ENCODE data around the gene INMT. TPM values are rescaled to one million over a fixed set of nuclear protein-coding genes. Genes with fewer than 3 reads are reported as not detected.

Gene INMT
- total RNA-seq, 1 donor from 2014 or later = 0.09 TPM

GRCh38 chr7:30732606-30733005 lies 19.3 kb upstream of the INMT start:
- H3K36me3 ChIP-seq (ENCODE audit: insufficient read depth, low read length) = no peaks in the 10 kb centered on the region
- no peaks in the 10 kb centered on the region for H4K20me1 ChIP-seq (ENCODE audit: insufficient read depth, low read length)
- Mint-ChIP-seq H3K4me1 (ENCODE audit: low read depth, unreplicated experiment) (no peaks in the 10 kb centered on the region), H3K27me3 (ENCODE audit: low read depth, unreplicated experiment) (peaks cover 56% of the 10 kb centered on the region), H3K27ac (ENCODE audit: unreplicated experiment) (no peak overlapping the region), H3K4me3 (ENCODE audit: unreplicated experiment) (no peak overlapping the region), H3K36me3 (ENCODE audit: low read depth, unreplicated experiment) (peaks cover 2% of the 10 kb centered on the region), H3K9me3 (ENCODE audit: unreplicated experiment) (peaks cover 7% of the 10 kb centered on the region)
- no peak overlapping the region for H3K4me3 ChIP-seq (ENCODE audit: insufficient read depth, low read depth, low read length)
- no peak overlapping the region for H3K27ac ChIP-seq (ENCODE audit: low read depth, low read length)
- no peak overlapping the region for H3K4me2 ChIP-seq (ENCODE audit: low read length)
- no peak overlapping the region for H2AFZ ChIP-seq (ENCODE audit: low read depth, low read length)
- no peak for FAIRE-seq
- H3K27me3 ChIP-seq (ENCODE audit: insufficient read depth, low read length) = peaks cover 10% of the 10 kb centered on the region
- no peak for TF ChIP-seq CTCF (IDR thresholded peaks at IDR 0.05; ENCODE audit: insufficient read depth, low read depth, low read length)
- no peak for TF ChIP-seq EZH2 (IDR thresholded peaks at IDR 0.05; ENCODE audit: insufficient read depth, low read length)
- H3K9ac ChIP-seq (ENCODE audit: low read length) = no peak overlapping the region
- DNase-seq (ENCODE audit: low read depth) = no peak
- no peaks in the 10 kb centered on the region for H3K4me1 ChIP-seq (ENCODE audit: insufficient read depth, low read length)
- H3K79me2 ChIP-seq (ENCODE audit: insufficient read depth, low read length) = no peaks in the 10 kb centered on the region
- H3K9me3 ChIP-seq (ENCODE audit: insufficient read depth, low read depth, low read length) = no peaks in the 10 kb centered on the region

- H3K9ac ChIP-seq (ENCODE audit: low read length) = no peak overlapping the region
- peaks cover 14% of the 10 kb centered on the region for H3K27me3 ChIP-seq (ENCODE audit: insufficient read depth, low read length)
- Mint-ChIP-seq H3K4me1 (ENCODE audit: low read depth, unreplicated experiment) (no peaks in the 10 kb centered on the region), H3K9me3 (ENCODE audit: unreplicated experiment) (peaks cover 8% of the 10 kb centered on the region), H3K27ac (ENCODE audit: unreplicated experiment) (no peak overlapping the region), H3K27me3 (ENCODE audit: low read depth, unreplicated experiment) (peaks cover 58% of the 10 kb centered on the region), H3K36me3 (ENCODE audit: low read depth, unreplicated experiment) (peaks cover 2% of the 10 kb centered on the region), H3K4me3 (ENCODE audit: unreplicated experiment) (no peak overlapping the region)
- H4K20me1 ChIP-seq (ENCODE audit: insufficient read depth, low read length) = no peaks in the 10 kb centered on the region
- TF ChIP-seq EZH2 (IDR thresholded peaks at IDR 0.05; ENCODE audit: insufficient read depth, low read length) (no peak), CTCF (IDR thresholded peaks at IDR 0.05; ENCODE audit: insufficient read depth, low read depth, low read length) (no peak)
- H3K36me3 ChIP-seq (ENCODE audit: insufficient read depth, low read length) = no peaks in the 10 kb centered on the region
- DNase-seq (ENCODE audit: low read depth) (no peak), FAIRE-seq (no peak)
- H3K4me1 ChIP-seq (ENCODE audit: insufficient read depth, low read length) = no peaks in the 10 kb centered on the region
- no peak overlapping the region for H3K4me2 ChIP-seq (ENCODE audit: low read length)
- no peaks in the 10 kb centered on the region for H3K9me3 ChIP-seq (ENCODE audit: insufficient read depth, low read depth, low read length)
- no peaks in the 10 kb centered on the region for H3K79me2 ChIP-seq (ENCODE audit: insufficient read depth, low read length)
- H3K4me3 ChIP-seq (ENCODE audit: insufficient read depth, low read depth, low read length) = no peak overlapping the region
- H2AFZ ChIP-seq (ENCODE audit: low read depth, low read length) = no peak overlapping the region
- no peak overlapping the region for H3K27ac ChIP-seq (ENCODE audit: low read depth, low read length)
Observed at GRCh38 chr7:30733216-30733615, 18.7 kb upstream of the INMT start.

- H3K27me3 Mint-ChIP-seq (ENCODE audit: low read depth, unreplicated experiment) = peaks cover 56% of the 10 kb centered on the region
- H3K4me3 Mint-ChIP-seq (ENCODE audit: unreplicated experiment) = no peak overlapping the region
- H3K79me2 ChIP-seq (ENCODE audit: insufficient read depth, low read length) = no peaks in the 10 kb centered on the region
- H3K36me3 ChIP-seq (ENCODE audit: insufficient read depth, low read length) = no peaks in the 10 kb centered on the region
- H3K9me3 Mint-ChIP-seq (ENCODE audit: unreplicated experiment) = peaks cover 11% of the 10 kb centered on the region
- peaks cover 2% of the 10 kb centered on the region for H3K36me3 Mint-ChIP-seq (ENCODE audit: low read depth, unreplicated experiment)
- H3K27me3 ChIP-seq (ENCODE audit: insufficient read depth, low read length) = peaks cover 18% of the 10 kb centered on the region
- H4K20me1 ChIP-seq (ENCODE audit: insufficient read depth, low read length) = no peaks in the 10 kb centered on the region
- no peak overlapping the region for H3K4me2 ChIP-seq (ENCODE audit: low read length)
- TF ChIP-seq EZH2 (IDR thresholded peaks at IDR 0.05; ENCODE audit: insufficient read depth, low read length) (no peak), CTCF (IDR thresholded peaks at IDR 0.05; ENCODE audit: insufficient read depth, low read depth, low read length) (no peak)
- no peak overlapping the region for H3K27ac Mint-ChIP-seq (ENCODE audit: unreplicated experiment)
- no peak overlapping the region for H3K4me3 ChIP-seq (ENCODE audit: insufficient read depth, low read depth, low read length)
- no peaks in the 10 kb centered on the region for H3K4me1 Mint-ChIP-seq (ENCODE audit: low read depth, unreplicated experiment)
- H3K27ac ChIP-seq (ENCODE audit: low read depth, low read length) = no peak overlapping the region
- no peaks in the 10 kb centered on the region for H3K4me1 ChIP-seq (ENCODE audit: insufficient read depth, low read length)
- H3K9ac ChIP-seq (ENCODE audit: low read length) = no peak overlapping the region
- no peak overlapping the region for H2AFZ ChIP-seq (ENCODE audit: low read depth, low read length)
- FAIRE-seq (no peak), DNase-seq (ENCODE audit: low read depth) (no peak)
- no peaks in the 10 kb centered on the region for H3K9me3 ChIP-seq (ENCODE audit: insufficient read depth, low read depth, low read length)
Observed at GRCh38 chr7:30733691-30734090, 18.2 kb upstream of the INMT start.

Data from astrocyte (in vitro differentiated cells and primary cell).